ENCODE measurements around the gene ANTXR1. TPM values are rescaled to one million over a fixed set of nuclear protein-coding genes. Genes with fewer than 3 reads are reported as not detected.

The ANTXR1 gene
- total and polyA plus RNA-seq, 2 donors, result 4.4 to 7.3 TPM

GRCh38 chr2:69070969-69071368 lies 58.0 kb downstream of the ANTXR1 start:
- Histone ChIP-seq H3K4me3 (ENCODE audit: low read length in 2 of 2) (no peak overlapping the region), H3K27ac (ENCODE audit: low read depth in 1 of 2, low read length in 1 of 2) (no peak overlapping the region), H3K4me1 (ENCODE audit: control insufficient read depth in 2 of 2, insufficient read depth in 2 of 2, low read length in 2 of 2) (no peaks in the 10 kb centered on the region), H3K36me3 (ENCODE audit: control insufficient read depth in 2 of 2, insufficient read depth in 2 of 2, low read length in 1 of 2) (no peaks in the 10 kb centered on the region), H3K27me3 (ENCODE audit: control insufficient read depth in 2 of 2, insufficient read depth in 1 of 2, low read length in 1 of 2) (no peaks in the 10 kb centered on the region), H3K9me3 (ENCODE audit: control insufficient read depth in 2 of 2, insufficient read depth in 1 of 2, low read length in 1 of 2) (no peaks in the 10 kb centered on the region)
- WGBS, result 94% methylated on average over 3 of the region's 3 CpGs
- DNase-seq (ENCODE audit: low read depth in 6 of 9, low spot score in 9 of 9), result no peak

DNA sequence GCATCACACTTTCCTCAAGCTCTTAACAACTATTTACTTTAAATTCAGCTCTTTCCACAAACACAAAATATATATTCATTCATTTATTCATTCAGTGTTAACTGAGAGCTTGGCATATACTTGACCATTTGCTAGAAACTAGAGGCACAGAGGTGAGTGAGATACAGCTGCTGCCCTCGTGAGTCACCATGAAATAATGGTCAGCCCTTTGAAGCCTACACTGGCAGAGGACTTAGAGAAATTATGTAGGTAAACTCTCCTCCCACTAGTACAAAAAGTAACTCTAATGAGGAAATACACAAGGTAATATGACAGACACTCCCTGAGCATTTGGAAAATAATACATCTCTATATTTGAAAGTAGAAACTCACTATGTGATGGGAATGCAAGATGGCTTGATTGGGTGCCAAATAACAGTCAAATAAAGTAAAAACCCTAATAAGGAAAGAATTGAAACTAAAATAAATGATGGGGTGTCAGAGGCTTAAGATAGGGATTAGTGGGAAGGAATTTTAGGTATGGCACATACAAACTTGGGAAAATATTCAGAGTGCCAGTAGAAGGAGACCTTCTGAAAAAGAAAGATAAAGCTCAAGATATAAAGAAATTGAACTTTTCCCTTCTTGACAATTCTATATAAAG lies 61.1 kb downstream of the ANTXR1 start:
- WGBS, result 96% methylated on average over 1 of the region's 1 CpG
- no peaks in the 10 kb centered on the region for H3K9me3 ChIP-seq (ENCODE audit: control insufficient read depth in 2 of 2, insufficient read depth in 1 of 2, low read length in 1 of 2)
- H3K4me3 ChIP-seq (ENCODE audit: low read length in 2 of 2), result no peak overlapping the region
- no peaks in the 10 kb centered on the region for H3K27me3 ChIP-seq (ENCODE audit: control insufficient read depth in 2 of 2, insufficient read depth in 1 of 2, low read length in 1 of 2)
- DNase-seq (ENCODE audit: low read depth in 6 of 9, low spot score in 9 of 9), result no peak
- H3K36me3 ChIP-seq (ENCODE audit: control insufficient read depth in 2 of 2, insufficient read depth in 2 of 2, low read length in 1 of 2), result peaks cover 0 to 9% of the 10 kb centered on the region in 2 donors
- H3K4me1 ChIP-seq (ENCODE audit: control insufficient read depth in 2 of 2, insufficient read depth in 2 of 2, low read length in 2 of 2), result no peaks in the 10 kb centered on the region
- no peak overlapping the region for H3K27ac ChIP-seq (ENCODE audit: low read depth in 1 of 2, low read length in 1 of 2)

DNA sequence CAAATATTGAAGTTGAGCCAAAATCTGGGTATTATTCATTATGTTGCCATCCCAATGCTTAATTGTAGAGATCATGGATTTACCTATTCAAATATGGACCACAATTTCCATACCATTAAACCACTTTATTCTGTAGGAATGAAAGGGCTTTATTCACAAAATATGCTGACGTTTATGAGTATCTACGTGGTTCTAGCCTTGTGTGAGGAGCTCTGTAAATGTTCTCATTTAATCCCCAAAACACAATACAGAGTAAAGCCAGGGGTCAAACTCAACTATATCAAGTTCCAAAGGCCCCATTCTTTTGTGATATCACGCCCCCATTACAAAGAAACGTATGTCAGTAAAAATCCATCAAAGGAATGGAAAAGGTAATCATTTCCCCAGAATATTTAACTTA lies 61.9 kb downstream of the ANTXR1 start:
- WGBS, result 97% methylated on average over 4 of the region's 4 CpGs
- Histone ChIP-seq H3K27me3 (ENCODE audit: control insufficient read depth in 2 of 2, insufficient read depth in 1 of 2, low read length in 1 of 2) (no peaks in the 10 kb centered on the region), H3K4me1 (ENCODE audit: control insufficient read depth in 2 of 2, insufficient read depth in 2 of 2, low read length in 2 of 2) (no peaks in the 10 kb centered on the region), H3K9me3 (ENCODE audit: control insufficient read depth in 2 of 2, insufficient read depth in 1 of 2, low read length in 1 of 2) (no peaks in the 10 kb centered on the region), H3K4me3 (ENCODE audit: low read length in 2 of 2) (no peak overlapping the region), H3K36me3 (ENCODE audit: control insufficient read depth in 2 of 2, insufficient read depth in 2 of 2, low read length in 1 of 2) (peaks cover 0 to 12% of the 10 kb centered on the region in 2 donors), H3K27ac (ENCODE audit: low read depth in 1 of 2, low read length in 1 of 2) (no peak overlapping the region)
- DNase-seq (ENCODE audit: low read depth in 6 of 9, low spot score in 9 of 9), result no peak

DNA sequence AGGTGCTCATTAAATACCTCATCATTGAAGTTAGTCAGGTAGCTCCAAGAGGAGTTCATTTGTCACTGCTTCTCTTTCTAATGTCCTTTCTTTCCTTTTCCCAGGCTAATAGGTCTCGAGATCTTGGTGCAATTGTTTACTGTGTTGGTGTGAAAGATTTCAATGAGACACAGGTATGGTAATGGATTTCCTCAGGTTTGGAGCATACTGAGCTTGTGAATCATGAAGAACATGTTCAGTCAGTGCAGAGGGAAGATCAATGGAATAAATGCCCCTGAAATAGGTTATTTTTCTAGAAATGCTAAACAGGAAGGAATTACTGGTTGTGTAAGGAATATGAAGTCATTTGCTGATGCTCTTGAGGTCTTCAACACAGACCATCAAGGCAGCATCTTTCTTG lies 62.5 kb downstream of the ANTXR1 start:
- Histone ChIP-seq H3K9me3 (ENCODE audit: control insufficient read depth in 2 of 2, insufficient read depth in 1 of 2, low read length in 1 of 2) (no peaks in the 10 kb centered on the region), H3K27ac (ENCODE audit: low read depth in 1 of 2, low read length in 1 of 2) (no peak overlapping the region), H3K27me3 (ENCODE audit: control insufficient read depth in 2 of 2, insufficient read depth in 1 of 2, low read length in 1 of 2) (no peaks in the 10 kb centered on the region), H3K4me1 (ENCODE audit: control insufficient read depth in 2 of 2, insufficient read depth in 2 of 2, low read length in 2 of 2) (no peaks in the 10 kb centered on the region), H3K4me3 (ENCODE audit: low read length in 2 of 2) (no peak overlapping the region), H3K36me3 (ENCODE audit: control insufficient read depth in 2 of 2, insufficient read depth in 2 of 2, low read length in 1 of 2) (peaks cover 0 to 12% of the 10 kb centered on the region in 2 donors)
- DNase-seq (ENCODE audit: low read depth in 6 of 9, low spot score in 9 of 9), result no peak
- 95% methylated on average over 1 of the region's 1 CpG for WGBS

DNA sequence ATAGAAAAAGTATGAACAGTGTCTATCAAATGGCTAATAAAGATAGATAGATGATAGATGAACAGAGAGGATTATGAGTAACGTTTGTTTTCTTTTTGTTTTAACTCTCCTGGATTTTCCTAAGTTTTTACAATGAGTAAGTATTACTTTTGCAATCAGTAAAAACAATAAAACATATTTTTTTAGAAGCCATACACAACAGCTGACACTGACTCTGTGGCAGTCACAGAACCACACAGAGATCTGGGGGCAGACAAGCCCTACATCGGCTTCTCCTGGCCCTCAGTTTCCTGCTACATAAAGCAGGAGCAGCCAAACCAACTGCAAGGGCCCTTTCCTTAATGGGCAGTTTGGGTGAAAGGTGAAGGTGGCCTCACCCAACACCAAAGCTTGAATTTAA lies 63.6 kb downstream of the ANTXR1 start:
- no peaks in the 10 kb centered on the region for H3K4me1 ChIP-seq (ENCODE audit: control insufficient read depth in 2 of 2, insufficient read depth in 2 of 2, low read length in 2 of 2)
- H3K27ac ChIP-seq (ENCODE audit: low read depth in 1 of 2, low read length in 1 of 2), result no peak overlapping the region
- WGBS, result 95% methylated on average over 2 of the region's 2 CpGs
- H3K4me3 ChIP-seq (ENCODE audit: low read length in 2 of 2), result no peak overlapping the region
- no peaks in the 10 kb centered on the region for H3K9me3 ChIP-seq (ENCODE audit: control insufficient read depth in 2 of 2, insufficient read depth in 1 of 2, low read length in 1 of 2)
- H3K27me3 ChIP-seq (ENCODE audit: control insufficient read depth in 2 of 2, insufficient read depth in 1 of 2, low read length in 1 of 2), result no peaks in the 10 kb centered on the region
- DNase-seq (ENCODE audit: low read depth in 6 of 9, low spot score in 9 of 9), result no peak
- peaks cover 0 to 12% of the 10 kb centered on the region in 2 donors for H3K36me3 ChIP-seq (ENCODE audit: control insufficient read depth in 2 of 2, insufficient read depth in 2 of 2, low read length in 1 of 2)

- WGBS, result 97% methylated on average over 10 of the region's 10 CpGs
- no peak overlapping the region for H3K27ac ChIP-seq (ENCODE audit: low read depth in 1 of 2, low read length in 1 of 2)
Measured at GRCh38 chr2:69077252-69077950, 64.4 kb downstream of the ANTXR1 start.

GRCh38 chr2:69080071-69080470 lies 67.1 kb downstream of the ANTXR1 start:
- H3K27me3 ChIP-seq (ENCODE audit: control insufficient read depth in 2 of 2, insufficient read depth in 1 of 2, low read length in 1 of 2), result no peaks in the 10 kb centered on the region
- peaks cover 0 to 12% of the 10 kb centered on the region in 2 donors for H3K36me3 ChIP-seq (ENCODE audit: control insufficient read depth in 2 of 2, insufficient read depth in 2 of 2, low read length in 1 of 2)
- no peaks in the 10 kb centered on the region for H3K9me3 ChIP-seq (ENCODE audit: control insufficient read depth in 2 of 2, insufficient read depth in 1 of 2, low read length in 1 of 2)
- H3K4me1 ChIP-seq (ENCODE audit: control insufficient read depth in 2 of 2, insufficient read depth in 2 of 2, low read length in 2 of 2), result no peaks in the 10 kb centered on the region
- DNase-seq (ENCODE audit: low read depth in 6 of 9, low spot score in 9 of 9), result no peak
- H3K27ac ChIP-seq (ENCODE audit: low read depth in 1 of 2, low read length in 1 of 2), result no peak overlapping the region
- 93% methylated on average over 4 of the region's 4 CpGs for whole genome bisulfite sequencing
- H3K4me3 ChIP-seq (ENCODE audit: low read length in 2 of 2), result no peak overlapping the region

More at GRCh38 chr2:69077252-69077950, 64.4 kb downstream of the ANTXR1 start:
- no peak overlapping the region for H3K4me3 ChIP-seq (ENCODE audit: low read length in 2 of 2)
- peaks cover 0 to 12% of the 10 kb centered on the region in 2 donors for H3K36me3 ChIP-seq (ENCODE audit: control insufficient read depth in 2 of 2, insufficient read depth in 2 of 2, low read length in 1 of 2)
- no peaks in the 10 kb centered on the region for H3K4me1 ChIP-seq (ENCODE audit: control insufficient read depth in 2 of 2, insufficient read depth in 2 of 2, low read length in 2 of 2)
- no peak for DNase-seq (ENCODE audit: low read depth in 6 of 9, low spot score in 9 of 9)
- no peaks in the 10 kb centered on the region for H3K27me3 ChIP-seq (ENCODE audit: control insufficient read depth in 2 of 2, insufficient read depth in 1 of 2, low read length in 1 of 2)
- no peaks in the 10 kb centered on the region for H3K9me3 ChIP-seq (ENCODE audit: control insufficient read depth in 2 of 2, insufficient read depth in 1 of 2, low read length in 1 of 2)

- H3K27ac ChIP-seq (ENCODE audit: low read depth in 1 of 2, low read length in 1 of 2), result no peak overlapping the region
Measured at GRCh38 chr2:69081001-69081580, 68.1 kb downstream of the ANTXR1 start.

GRCh38 chr2:69081757-69082156 lies 68.8 kb downstream of the ANTXR1 start:
- WGBS, result 92% methylated on average over 4 of the region's 4 CpGs
- no peaks in the 10 kb centered on the region for H3K9me3 ChIP-seq (ENCODE audit: control insufficient read depth in 2 of 2, insufficient read depth in 1 of 2, low read length in 1 of 2)
- H3K27ac ChIP-seq (ENCODE audit: low read depth in 1 of 2, low read length in 1 of 2), result no peak overlapping the region
- peaks cover 0 to 12% of the 10 kb centered on the region in 2 donors for H3K36me3 ChIP-seq (ENCODE audit: control insufficient read depth in 2 of 2, insufficient read depth in 2 of 2, low read length in 1 of 2)
- H3K4me1 ChIP-seq (ENCODE audit: control insufficient read depth in 2 of 2, insufficient read depth in 2 of 2, low read length in 2 of 2), result no peaks in the 10 kb centered on the region
- H3K4me3 ChIP-seq (ENCODE audit: low read length in 2 of 2), result no peak overlapping the region
- no peaks in the 10 kb centered on the region for H3K27me3 ChIP-seq (ENCODE audit: control insufficient read depth in 2 of 2, insufficient read depth in 1 of 2, low read length in 1 of 2)
- no peak for DNase-seq (ENCODE audit: low read depth in 6 of 9, low spot score in 9 of 9)

More at GRCh38 chr2:69081001-69081580, 68.1 kb downstream of the ANTXR1 start:
- no peak for DNase-seq (ENCODE audit: low read depth in 6 of 9, low spot score in 9 of 9)
- Histone ChIP-seq H3K4me1 (ENCODE audit: control insufficient read depth in 2 of 2, insufficient read depth in 2 of 2, low read length in 2 of 2) (no peaks in the 10 kb centered on the region), H3K27me3 (ENCODE audit: control insufficient read depth in 2 of 2, insufficient read depth in 1 of 2, low read length in 1 of 2) (no peaks in the 10 kb centered on the region), H3K4me3 (ENCODE audit: low read length in 2 of 2) (no peak overlapping the region), H3K36me3 (ENCODE audit: control insufficient read depth in 2 of 2, insufficient read depth in 2 of 2, low read length in 1 of 2) (peaks cover 0 to 12% of the 10 kb centered on the region in 2 donors), H3K9me3 (ENCODE audit: control insufficient read depth in 2 of 2, insufficient read depth in 1 of 2, low read length in 1 of 2) (no peaks in the 10 kb centered on the region)
- WGBS, result 95% methylated on average over 3 of the region's 3 CpGs
